DND-41 (cell line): ENCODE data around the gene ZNF8.

Experiments used
- CTCF ChIP-seq: IDR thresholded peaks from 2 replicates; pipeline ENCODE4 v1.5.1; 2012; ENCODE audit warnings: borderline replicate concordance, low read length, moderate library complexity, mild to moderate bottlenecking; ENCODE audit not compliant: poor library complexity, severe bottlenecking; ENCODE audit errors: extremely low read depth
- EZH2 ChIP-seq: IDR thresholded peaks from 3 replicates; pipeline ENCODE4 v1.6.1; 2012; ENCODE audit warnings: borderline replicate concordance, low read depth, mild to moderate bottlenecking, moderate library complexity, low read length, inconsistent platforms; ENCODE audit not compliant: severe bottlenecking

GRCh38 chr19:58237324-58237723 is 41.4 kb upstream of the ZNF8 start:
- TF ChIP-seq CTCF, result no peak
- TF ChIP-seq EZH2, result no peak
